ENCODE measurements around the gene KNTC1.
"Not testable (repeated sequence)": the region's sequence is repeated elsewhere in the genome, so short reads cannot be mapped to it uniquely, and the experiment has no call there.

KNTC1 gene

GRCh38 chr12:122506393-122506938 lies 20.6 kb upstream of the KNTC1 start:
- no peak for DNase-seq (ENCODE audit: low read depth in 2 of 3, low spot score in 2 of 3)

DNA sequence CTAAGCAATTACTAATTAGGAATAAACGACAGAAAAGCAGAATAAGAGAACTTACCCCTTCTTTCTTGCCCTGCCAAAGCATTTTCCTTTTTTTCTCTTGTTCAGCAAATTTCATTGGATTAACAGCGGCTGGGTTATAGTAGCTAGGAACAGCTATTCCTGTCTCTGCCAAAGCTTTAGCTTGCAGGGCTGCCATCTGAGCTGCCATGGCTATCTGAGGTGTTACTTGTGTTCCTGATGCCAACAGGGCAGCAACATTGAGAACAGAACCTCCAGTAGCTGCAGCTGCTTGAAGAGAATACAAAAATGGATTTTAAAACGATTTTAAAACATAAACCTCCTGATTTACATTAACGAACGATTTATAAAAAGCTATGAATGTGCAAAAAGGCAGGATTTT lies 18.9 kb upstream of the KNTC1 start:
- no peak for DNase-seq (ENCODE audit: low read depth in 2 of 3, low spot score in 2 of 3)

DNA sequence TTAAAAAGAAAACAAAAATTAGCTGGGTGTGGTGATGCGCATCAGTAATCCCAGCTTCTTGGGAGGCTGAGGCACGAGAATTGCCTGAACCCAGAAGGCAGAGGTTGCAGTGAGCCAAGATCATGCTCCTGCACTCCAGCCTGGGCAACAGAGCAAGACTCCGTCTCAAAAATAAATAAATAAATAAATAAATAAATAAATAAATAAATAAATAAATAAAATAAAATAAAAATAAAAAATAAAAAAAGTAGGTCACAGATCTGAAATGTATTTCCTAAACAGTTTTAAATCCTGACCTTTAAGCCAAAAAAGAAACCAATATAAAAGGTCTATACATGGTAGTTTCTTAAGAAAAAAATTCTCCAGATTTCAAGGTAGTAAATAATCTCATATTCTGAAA lies 14.0 kb upstream of the KNTC1 start:
- not testable (repeated sequence) for DNase-seq (ENCODE audit: low read depth in 2 of 3, low spot score in 2 of 3)

- DNase-seq (ENCODE audit: low read depth in 2 of 3, low spot score in 2 of 3), result no peak
Measured at GRCh38 chr12:122513660-122514059, 13.4 kb upstream of the KNTC1 start.

DNA sequence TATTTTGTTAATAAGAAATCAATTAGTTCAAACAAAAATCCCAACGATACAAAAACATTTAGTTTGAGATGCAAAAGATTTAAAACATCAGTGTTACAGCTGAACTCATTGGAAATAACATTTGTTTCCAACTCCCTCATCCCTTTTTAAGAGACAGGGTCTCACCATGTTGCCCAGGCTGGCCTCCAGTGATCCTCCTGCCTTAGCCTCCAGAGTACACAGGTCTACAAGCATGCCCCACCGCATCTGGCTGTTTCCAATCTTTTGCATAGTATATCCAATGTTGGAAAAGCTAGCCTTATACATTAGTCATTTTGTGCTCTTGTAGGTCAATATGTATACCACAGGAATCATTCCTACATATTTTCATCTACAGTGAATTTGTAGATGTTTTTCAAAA lies 11.8 kb upstream of the KNTC1 start:
- DNase-seq (ENCODE audit: low read depth in 2 of 3, low spot score in 2 of 3), result no peak

GRCh38 chr12:122516544-122517361 lies 10.3 kb upstream of the KNTC1 start:
- DNase-seq (ENCODE audit: low read depth in 2 of 3, low spot score in 2 of 3), result no peak

DNA sequence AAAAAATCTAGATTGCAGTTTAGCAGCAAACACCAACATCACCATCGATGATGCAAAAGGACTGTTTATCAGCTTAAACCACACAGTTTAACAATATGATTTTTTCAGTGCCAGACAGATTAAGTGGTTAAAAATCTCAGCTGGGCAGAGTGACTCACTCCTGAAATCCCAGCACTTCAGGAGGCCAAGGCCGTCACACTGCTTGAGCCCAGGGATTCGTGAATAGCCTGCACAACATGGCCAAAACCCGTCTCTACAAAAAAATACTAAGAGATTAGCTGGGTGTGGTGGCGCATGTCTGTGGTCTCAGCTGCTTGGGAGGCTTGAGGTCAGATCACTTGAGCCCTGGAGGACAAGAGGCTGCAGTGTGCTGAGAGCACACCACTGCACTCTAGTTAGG lies 9.2 kb upstream of the KNTC1 start:
- DNase-seq (ENCODE audit: low read depth in 2 of 3, low spot score in 2 of 3), result no peak

DNA sequence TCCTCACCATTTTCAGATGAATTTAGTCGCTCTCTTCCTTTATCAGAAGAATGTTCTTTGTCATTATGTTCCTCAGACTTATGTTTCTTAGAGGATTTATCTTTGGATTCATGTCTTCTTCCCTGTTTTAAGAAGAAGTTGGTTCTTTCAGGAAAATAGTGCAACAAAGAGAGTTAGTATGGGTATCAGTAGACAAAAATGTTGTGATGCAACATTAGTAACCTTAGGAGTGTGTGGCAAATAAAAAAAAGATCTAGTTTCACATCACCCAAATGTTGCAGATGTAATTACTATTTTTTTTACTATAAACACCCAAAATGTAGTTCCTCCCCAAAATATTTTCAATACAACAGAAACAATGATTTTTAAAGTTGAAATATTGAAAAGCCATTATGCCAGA lies 8.1 kb upstream of the KNTC1 start:
- no peak for DNase-seq (ENCODE audit: low read depth in 2 of 3, low spot score in 2 of 3)

DNA sequence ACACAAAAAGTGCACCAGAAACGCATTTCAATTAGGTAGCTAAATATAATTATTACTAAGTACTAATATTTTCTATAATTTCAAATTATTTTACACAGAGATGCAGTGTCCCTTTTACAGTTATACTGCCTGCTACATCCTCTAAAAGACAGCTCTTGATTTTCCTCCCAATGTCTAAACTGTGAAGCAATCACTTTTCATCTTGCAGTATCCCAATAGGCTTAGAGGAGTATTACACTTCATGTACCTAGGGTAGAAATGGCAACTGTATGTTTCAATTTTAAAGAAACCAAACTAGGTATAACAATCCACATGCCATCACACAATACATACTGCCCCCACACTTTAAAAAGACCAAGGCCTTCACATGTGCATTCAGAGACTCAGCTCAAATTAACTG lies 7.6 kb upstream of the KNTC1 start:
- DNase-seq (ENCODE audit: low read depth in 2 of 3, low spot score in 2 of 3), result no peak

DNA sequence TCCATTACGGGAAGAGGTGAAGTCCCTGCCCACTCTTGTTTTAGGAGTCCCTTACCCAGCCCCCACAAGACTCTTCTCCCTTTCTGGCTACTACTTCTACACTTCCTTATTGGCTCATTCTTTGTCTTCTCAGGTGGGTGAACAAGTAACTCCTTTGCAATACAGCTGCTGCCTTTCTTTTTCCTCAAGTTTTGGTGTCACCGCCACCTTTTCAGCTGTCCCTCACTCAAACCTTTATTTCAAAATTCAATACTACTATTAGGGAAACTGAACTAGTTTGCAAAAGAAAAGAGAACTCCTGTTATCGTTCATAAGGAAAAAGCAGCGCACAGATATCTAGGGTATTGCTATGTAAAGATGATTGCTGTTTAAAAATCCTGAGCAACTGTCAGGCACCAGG lies 6.4 kb upstream of the KNTC1 start:
- no peak for DNase-seq (ENCODE audit: low read depth in 2 of 3, low spot score in 2 of 3)

GRCh38 chr12:122523280-122523679 lies 3.8 kb upstream of the KNTC1 start:
- no peak for DNase-seq (ENCODE audit: low read depth in 2 of 3, low spot score in 2 of 3)

DNA sequence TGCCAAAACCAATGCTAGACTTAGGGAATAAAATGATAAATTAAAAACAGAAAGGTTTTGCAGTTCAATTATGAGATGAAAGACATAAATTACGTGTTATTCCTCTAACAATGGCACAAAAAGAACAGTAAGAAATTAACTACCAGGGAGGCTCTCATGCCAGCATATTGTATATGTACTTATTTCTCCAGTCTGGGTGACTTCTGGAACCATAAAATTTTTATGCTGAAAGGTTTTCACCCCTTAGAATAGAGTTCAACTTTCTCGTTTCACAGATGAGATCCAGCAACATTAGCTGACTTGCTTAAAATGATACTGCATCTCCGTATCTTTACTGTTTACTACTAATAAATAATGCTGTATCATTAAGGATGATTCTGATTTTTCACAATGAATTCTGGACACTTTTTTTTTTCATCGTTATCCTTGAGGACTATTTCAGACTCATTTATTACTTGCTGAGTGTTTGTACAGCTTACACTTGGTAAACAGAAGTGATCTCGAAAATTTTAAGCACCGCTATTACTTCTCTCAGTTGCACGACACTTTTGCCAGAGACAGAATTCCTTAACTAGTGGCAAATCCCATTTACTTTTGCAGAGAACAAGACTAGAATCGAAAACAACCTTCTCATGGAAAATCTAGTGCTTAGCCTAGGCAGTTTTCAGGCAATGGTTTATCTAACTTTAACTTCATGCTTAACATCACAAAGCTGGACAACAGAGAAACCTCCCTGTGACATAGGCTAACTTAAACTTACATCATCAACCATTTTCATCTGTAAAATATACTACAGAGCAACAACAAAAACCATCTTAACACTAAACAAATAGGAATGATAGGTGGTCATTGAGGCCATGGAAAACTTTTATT lies 3.0 kb upstream of the KNTC1 start:
- DNase-seq (ENCODE audit: low read depth in 2 of 3, low spot score in 2 of 3), result no peak

DNA sequence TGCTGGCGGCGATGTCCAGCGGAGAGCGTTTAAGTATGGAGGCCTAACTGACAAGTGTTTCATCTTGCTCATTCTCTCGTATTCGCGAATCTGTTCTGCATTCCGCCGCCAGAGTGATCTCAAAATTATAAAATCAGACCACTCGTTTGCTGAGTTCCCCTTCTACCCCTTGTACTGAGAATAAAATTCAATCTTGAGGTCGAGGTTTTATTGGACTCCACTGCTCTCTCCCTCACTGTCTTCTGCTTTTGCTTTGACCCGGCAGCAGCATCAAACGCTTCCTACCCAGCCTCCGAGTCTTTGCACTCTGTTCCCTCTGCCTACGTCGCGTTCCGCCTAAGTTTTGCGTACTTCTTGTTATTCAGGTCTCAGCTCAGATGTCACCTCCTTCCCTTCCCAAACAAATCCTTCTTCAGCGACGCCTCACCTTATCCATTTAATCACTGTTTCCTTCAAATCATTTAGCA lies 462 bp downstream of the KNTC1 start:
- no peak for DNase-seq (ENCODE audit: low read depth in 2 of 3, low spot score in 2 of 3)

DNA sequence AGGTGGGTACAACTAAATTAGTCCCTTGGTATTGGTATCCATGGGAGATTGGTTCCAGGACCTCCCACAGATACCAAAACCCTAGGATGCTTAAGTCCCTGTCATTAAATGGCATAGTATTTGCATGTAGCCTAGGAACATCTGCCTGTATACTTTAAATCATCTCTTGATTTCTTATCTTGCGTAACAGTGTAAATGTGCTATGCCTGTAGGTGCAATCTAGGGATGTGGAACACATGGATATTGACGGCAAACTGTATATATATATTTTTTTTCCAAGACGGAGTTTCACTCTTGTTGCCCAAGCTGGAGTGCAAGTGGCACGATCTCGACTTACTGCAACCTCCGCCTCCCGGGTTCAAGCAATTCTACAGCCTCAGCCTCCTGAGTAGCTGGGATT lies 1.5 kb downstream of the KNTC1 start:
- DNase-seq (ENCODE audit: low read depth in 2 of 3, low spot score in 2 of 3), result no peak

GRCh38 chr12:122528992-122529391 lies 1.9 kb downstream of the KNTC1 start:
- no peak for DNase-seq (ENCODE audit: low read depth in 2 of 3, low spot score in 2 of 3)

GRCh38 chr12:122533856-122534255 lies 6.8 kb downstream of the KNTC1 start:
- DNase-seq (ENCODE audit: low read depth in 2 of 3, low spot score in 2 of 3), result no peak

DNA sequence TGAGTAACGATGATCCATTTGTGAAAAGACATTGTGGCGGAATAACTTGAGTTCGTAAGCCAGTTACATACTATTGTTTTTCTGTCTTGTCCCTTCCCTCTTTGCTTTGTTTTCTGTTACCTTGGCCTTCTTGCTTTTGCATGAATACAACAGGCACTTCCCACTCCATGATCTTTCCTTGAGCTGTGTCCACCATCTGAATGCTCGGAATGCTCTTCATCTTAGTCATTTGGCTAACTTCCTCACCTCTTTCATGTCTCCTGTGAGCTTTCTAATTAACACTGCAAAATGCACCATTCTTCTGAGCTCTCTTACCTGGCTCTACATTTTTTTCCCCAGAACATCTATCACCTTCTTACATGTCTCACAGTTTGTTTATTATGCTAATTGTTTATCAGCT lies 10.0 kb downstream of the KNTC1 start:
- DNase-seq (ENCODE audit: low read depth in 2 of 3, low spot score in 2 of 3), result no peak

GRCh38 chr12:122538496-122538895 lies 11.4 kb downstream of the KNTC1 start:
- DNase-seq (ENCODE audit: low read depth in 2 of 3, low spot score in 2 of 3), result no peak

- no peak for DNase-seq (ENCODE audit: low read depth in 2 of 3, low spot score in 2 of 3)
Measured at GRCh38 chr12:122544537-122544936, 17.5 kb downstream of the KNTC1 start.

GRCh38 chr12:122545855-122546254 lies 18.8 kb downstream of the KNTC1 start:
- no peak for DNase-seq (ENCODE audit: low read depth in 2 of 3, low spot score in 2 of 3)

GRCh38 chr12:122547330-122547729 lies 20.3 kb downstream of the KNTC1 start:
- no peak for DNase-seq (ENCODE audit: low read depth in 2 of 3, low spot score in 2 of 3)

Data from activated CD8-positive, alpha-beta memory T cell treated with anti-CD3 and anti-CD28 coated beads for 48 hours (primary cell).